WTC11 (cell line): Measurements from ENCODE around the gene CCL22.

Experiments used
- MAX ChIP-seq: sonication (generic); formaldehyde crosslinking; IDR thresholded peaks from 2 replicates; pipeline ENCODE4 v1.8.0; 2022; ENCODE audit warnings: mild to moderate bottlenecking, missing genetic modification reagents
- NFATC4 ChIP-seq: fragments of 250-450 bp; sonication (Bioruptor Pico); IDR thresholded peaks from 2 replicates; pipeline ENCODE4 v1.9.0; 2021; ENCODE audit warnings: mild to moderate bottlenecking
- NFYB ChIP-seq: sonication (generic); formaldehyde crosslinking; conservative IDR thresholded peaks from 2 replicates; pipeline ENCODE4 v1.8.0; 2022; ENCODE audit warnings: low read depth, missing genetic modification reagents
- TF ChIP-seq, protein P1 (sequence below): fragments of 200-600 bp; IDR thresholded peaks from 2 replicates; pipeline ENCODE4 v1.8.0; 2022; ENCODE audit warnings: antibody characterized with exemption
- TF ChIP-seq, protein P2 (sequence below): sonication (generic); formaldehyde crosslinking; IDR thresholded peaks from 2 replicates; pipeline ENCODE4 v1.8.0; 2022; ENCODE audit warnings: mild to moderate bottlenecking, missing genetic modification reagents

DNA sequence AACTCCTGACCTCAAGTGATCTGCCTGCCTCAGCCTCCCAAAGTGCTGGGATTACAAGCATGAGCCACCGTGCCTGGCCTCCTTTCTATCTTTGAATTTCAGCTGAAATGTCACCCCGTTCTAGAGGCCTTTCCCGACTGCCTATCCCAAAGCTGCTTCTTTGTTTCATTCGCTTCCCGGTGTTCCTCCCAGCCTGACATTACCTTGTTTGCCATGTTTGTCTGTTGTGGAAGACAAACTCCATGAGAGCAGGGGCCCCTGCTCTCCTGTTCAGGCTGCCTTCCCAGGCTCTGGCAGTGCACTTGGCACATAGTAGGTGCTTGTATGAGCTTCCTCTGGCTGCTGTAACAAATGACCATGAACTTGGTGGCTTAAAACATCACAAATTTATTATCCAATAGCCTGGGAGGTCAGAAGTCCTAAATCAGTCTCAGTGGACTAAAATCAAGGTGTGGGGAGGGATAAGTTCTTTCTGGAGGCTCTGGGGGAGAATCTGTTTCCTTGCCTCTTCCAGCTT is 2.6 kb upstream of the CCL22 start:
- TF ChIP-seq NFYB (CRISPR knock-in tag): no peak
- no peak for TF ChIP-seq MAX (CRISPR knock-in tag)
- TF ChIP-seq, protein P1, sequence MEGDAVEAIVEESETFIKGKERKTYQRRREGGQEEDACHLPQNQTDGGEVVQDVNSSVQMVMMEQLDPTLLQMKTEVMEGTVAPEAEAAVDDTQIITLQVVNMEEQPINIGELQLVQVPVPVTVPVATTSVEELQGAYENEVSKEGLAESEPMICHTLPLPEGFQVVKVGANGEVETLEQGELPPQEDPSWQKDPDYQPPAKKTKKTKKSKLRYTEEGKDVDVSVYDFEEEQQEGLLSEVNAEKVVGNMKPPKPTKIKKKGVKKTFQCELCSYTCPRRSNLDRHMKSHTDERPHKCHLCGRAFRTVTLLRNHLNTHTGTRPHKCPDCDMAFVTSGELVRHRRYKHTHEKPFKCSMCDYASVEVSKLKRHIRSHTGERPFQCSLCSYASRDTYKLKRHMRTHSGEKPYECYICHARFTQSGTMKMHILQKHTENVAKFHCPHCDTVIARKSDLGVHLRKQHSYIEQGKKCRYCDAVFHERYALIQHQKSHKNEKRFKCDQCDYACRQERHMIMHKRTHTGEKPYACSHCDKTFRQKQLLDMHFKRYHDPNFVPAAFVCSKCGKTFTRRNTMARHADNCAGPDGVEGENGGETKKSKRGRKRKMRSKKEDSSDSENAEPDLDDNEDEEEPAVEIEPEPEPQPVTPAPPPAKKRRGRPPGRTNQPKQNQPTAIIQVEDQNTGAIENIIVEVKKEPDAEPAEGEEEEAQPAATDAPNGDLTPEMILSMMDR: no peak
- no peak for TF ChIP-seq NFATC4
- TF ChIP-seq, protein P2, sequence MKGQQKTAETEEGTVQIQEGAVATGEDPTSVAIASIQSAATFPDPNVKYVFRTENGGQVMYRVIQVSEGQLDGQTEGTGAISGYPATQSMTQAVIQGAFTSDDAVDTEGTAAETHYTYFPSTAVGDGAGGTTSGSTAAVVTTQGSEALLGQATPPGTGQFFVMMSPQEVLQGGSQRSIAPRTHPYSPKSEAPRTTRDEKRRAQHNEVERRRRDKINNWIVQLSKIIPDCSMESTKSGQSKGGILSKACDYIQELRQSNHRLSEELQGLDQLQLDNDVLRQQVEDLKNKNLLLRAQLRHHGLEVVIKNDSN (CRISPR knock-in tag): no peak
